Colonic mucosa (tissue), 4 donors: ENCODE data around the gene MAN2A2. TPM values are rescaled to one million over a fixed set of nuclear protein-coding genes. Genes with fewer than 3 reads are reported as not detected.

Experiments
- DNase-seq: peaks from one replicate; pipeline ENCODE4 v3.0.0-alpha.2; 2020
- H3K27ac ChIP-seq: fragments of 200-600 bp; one replicate; pipeline ENCODE4 v1.8.0; 2021
- H3K27me3 ChIP-seq: fragments of 200-600 bp; one replicate; pipeline ENCODE4 v1.8.0; 2021
- H3K36me3 ChIP-seq: fragments of 200-600 bp; one replicate; pipeline ENCODE4 v1.8.0; 2021
- H3K4me1 ChIP-seq: fragments of 200-600 bp; one replicate; pipeline ENCODE4 v1.8.0; 2021; ENCODE audit warnings: mild to moderate bottlenecking
- H3K4me3 ChIP-seq: fragments of 200-600 bp; one replicate; pipeline ENCODE4 v1.8.0; 2021
- H3K9ac ChIP-seq, 2 donors: one replicate each; pipeline ENCODE4 v1.7.0; 2013; ENCODE audit warnings: control low read depth in 2 of 2, low read depth in 2 of 2, low read length in 2 of 2
- H3K9me3 ChIP-seq: fragments of 200-600 bp; one replicate; pipeline ENCODE4 v1.8.0; 2021
- CTCF ChIP-seq: fragments of 200-600 bp; IDR thresholded peaks from one replicate; pipeline ENCODE4 v1.8.0; 2022; ENCODE audit warnings: antibody characterized with exemption, mild to moderate bottlenecking
- intact Hi-C: fragments of 100-400 bp; cut with DNase I; formaldehyde crosslinking; loops from one replicate; pipeline ENCODE4 v1.14.1; 2022
- total RNA-seq, 2 donors: library from RNA; stranded (reverse); fragmentation: NEBNext Ultra II Directional in 1 of 2; extraction: Animal tissue kit (Norgen Biotek cat#: 25700) in 1 of 2; gene quantifications; one replicate each; pipeline ENCODE4 v1.2.1, GENCODE V29; 2021
- donor health status: healthy.
- donor health status: DM: no; HTN: no; CAD: no.
- donor health status: DM: no; HTN: no; CAD: no.

Gene MAN2A2
- total RNA-seq, 2 donors from 2014 or later: 34.2 to 66.4 TPM

GRCh38 chr15:90876046-90876445 lies 27.1 kb upstream of the MAN2A2 start:
- no peak overlapping the region for H3K9ac ChIP-seq
- H3K4me1 ChIP-seq: peaks cover 19% of the 10 kb centered on the region
- H3K27me3 ChIP-seq: no peaks in the 10 kb centered on the region
- no peak overlapping the region for H3K27ac ChIP-seq
- DNase-seq: no peak
- H3K9me3 ChIP-seq: no peaks in the 10 kb centered on the region
- H3K4me3 ChIP-seq: no peak overlapping the region
- peaks cover 20% of the 10 kb centered on the region for H3K36me3 ChIP-seq
- intact Hi-C loops: no loop called here
- no peak for TF ChIP-seq CTCF

GRCh38 chr15:90876512-90877170 lies 26.5 kb upstream of the MAN2A2 start:
- intact Hi-C loops: no loop called here
- no peak for DNase-seq

GRCh38 chr15:90877315-90877714 lies 25.8 kb upstream of the MAN2A2 start:
- Histone ChIP-seq H3K27ac (no peak overlapping the region), H3K4me3 (no peak overlapping the region), H3K27me3 (no peaks in the 10 kb centered on the region), H3K4me1 (peaks cover 19% of the 10 kb centered on the region), H3K9me3 (no peaks in the 10 kb centered on the region), H3K36me3 (peaks cover 20% of the 10 kb centered on the region), H3K9ac (no peak overlapping the region)
- TF ChIP-seq CTCF: no peak
- no peak for DNase-seq
- intact Hi-C loops: no loop called here

More at GRCh38 chr15:90876512-90877170, 26.5 kb upstream of the MAN2A2 start:
- Histone ChIP-seq H3K4me1 (peaks cover 19% of the 10 kb centered on the region), H3K9me3 (no peaks in the 10 kb centered on the region), H3K27ac (no peak overlapping the region), H3K4me3 (no peak overlapping the region), H3K27me3 (no peaks in the 10 kb centered on the region), H3K36me3 (peaks cover 20% of the 10 kb centered on the region), H3K9ac (no peak overlapping the region)
- TF ChIP-seq CTCF: no peak

- Histone ChIP-seq H3K4me1 (peaks cover 13% of the 10 kb centered on the region), H3K36me3 (peaks cover 20% of the 10 kb centered on the region), H3K9ac (no peak overlapping the region), H3K27ac (no peak overlapping the region), H3K27me3 (no peaks in the 10 kb centered on the region), H3K9me3 (no peaks in the 10 kb centered on the region), H3K4me3 (no peak overlapping the region)
- no peak for DNase-seq
- TF ChIP-seq CTCF: no peak
- intact Hi-C loops: no loop called here
Observed at GRCh38 chr15:90877996-90878395, 25.1 kb upstream of the MAN2A2 start.

GRCh38 chr15:90878660-90879059 lies 24.4 kb upstream of the MAN2A2 start:
- Histone ChIP-seq H3K27ac (no peak overlapping the region), H3K4me1 (peaks cover 7% of the 10 kb centered on the region), H3K9ac (no peak overlapping the region), H3K4me3 (no peak overlapping the region), H3K27me3 (no peaks in the 10 kb centered on the region), H3K9me3 (no peaks in the 10 kb centered on the region), H3K36me3 (peaks cover 20% of the 10 kb centered on the region)
- TF ChIP-seq CTCF: no peak
- intact Hi-C loops: no loop called here
- DNase-seq: no peak
